Pulmonary artery endothelial cell (primary cell): Measurements from ENCODE around the gene MALL. TPM values are rescaled to one million over a fixed set of nuclear protein-coding genes. Genes with fewer than 3 reads are reported as not detected.
"Not testable (repeated sequence)": the region's sequence is repeated elsewhere in the genome, so short reads cannot be mapped to it uniquely, and the experiment has no call there.

Experiments used
- DNase-seq: peaks from one replicate; pipeline ENCODE4 v3.0.0-alpha.2; 2011; ENCODE audit warnings: low read depth, low spot score
- total RNA-seq: library from RNA; depleted of rRNA; stranded (reverse); fragments of >200 nt; gene quantifications from 2 replicates; pipeline ENCODE4 v1.2.3, GENCODE V29; 2014

The MALL gene
- total RNA-seq, 1 donor from 2014 or later: 72.2 TPM

DNA sequence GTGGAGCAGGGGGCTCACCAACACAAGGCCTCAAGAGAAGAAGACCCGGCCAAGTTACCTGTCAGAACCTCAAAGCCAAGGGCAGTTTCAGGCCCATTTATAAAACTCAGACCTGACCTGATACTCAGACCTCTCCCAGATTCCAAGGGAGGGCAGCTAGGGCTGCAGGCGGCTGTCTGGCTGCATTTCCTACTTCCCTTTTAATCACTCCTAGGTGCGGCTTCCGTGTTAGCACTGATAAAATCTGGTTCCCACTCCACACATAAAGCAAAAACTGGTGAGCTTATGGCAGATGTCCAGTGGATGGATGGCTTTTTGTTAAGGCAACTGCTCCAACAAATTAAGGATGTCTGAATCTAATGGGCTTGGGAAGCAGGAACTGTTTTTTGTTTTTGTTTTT is 63.5 kb downstream of the MALL start:
- not testable (repeated sequence) for DNase-seq

DNA sequence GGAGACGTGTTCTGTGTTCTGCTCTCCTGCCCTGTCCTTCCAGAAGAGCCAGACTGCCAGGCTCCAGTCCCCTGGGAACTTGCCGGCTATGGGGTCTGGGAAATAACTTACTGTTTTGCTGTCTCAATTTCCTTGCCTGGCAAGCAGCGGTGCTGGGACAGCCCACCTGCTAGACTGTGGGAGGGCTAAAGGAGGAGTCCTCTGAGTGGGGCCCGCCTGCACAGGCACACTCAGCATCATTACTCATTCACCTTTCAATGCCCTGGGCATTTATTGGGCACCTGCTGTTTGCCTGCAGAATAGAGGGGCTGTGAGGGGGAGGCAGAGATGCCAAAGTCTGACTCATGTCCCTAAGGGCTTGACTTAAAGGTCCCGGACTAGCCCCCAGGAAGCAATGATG is 65.4 kb downstream of the MALL start:
- DNase-seq: not testable (repeated sequence)

DNA sequence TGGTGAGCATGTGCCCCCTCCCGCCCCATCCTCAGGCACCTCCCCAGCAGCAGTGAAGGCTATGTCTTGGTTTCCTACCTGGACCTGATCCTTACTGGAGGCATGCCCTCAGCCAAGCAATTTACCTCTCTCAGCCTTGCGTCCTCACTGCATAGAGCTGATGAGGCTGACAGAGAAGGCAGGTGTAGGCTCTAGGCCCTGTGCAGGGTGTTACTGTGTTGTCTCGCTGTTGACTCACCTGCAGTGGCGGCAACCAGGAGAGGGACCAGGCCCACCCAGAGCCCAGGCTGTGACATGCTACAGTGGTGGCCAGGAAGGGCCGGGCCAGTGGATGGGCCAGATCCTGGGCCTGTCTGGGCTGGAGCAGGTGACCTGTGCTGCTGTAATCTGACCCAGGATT is 65.9 kb downstream of the MALL start:
- not testable (repeated sequence) for DNase-seq

DNA sequence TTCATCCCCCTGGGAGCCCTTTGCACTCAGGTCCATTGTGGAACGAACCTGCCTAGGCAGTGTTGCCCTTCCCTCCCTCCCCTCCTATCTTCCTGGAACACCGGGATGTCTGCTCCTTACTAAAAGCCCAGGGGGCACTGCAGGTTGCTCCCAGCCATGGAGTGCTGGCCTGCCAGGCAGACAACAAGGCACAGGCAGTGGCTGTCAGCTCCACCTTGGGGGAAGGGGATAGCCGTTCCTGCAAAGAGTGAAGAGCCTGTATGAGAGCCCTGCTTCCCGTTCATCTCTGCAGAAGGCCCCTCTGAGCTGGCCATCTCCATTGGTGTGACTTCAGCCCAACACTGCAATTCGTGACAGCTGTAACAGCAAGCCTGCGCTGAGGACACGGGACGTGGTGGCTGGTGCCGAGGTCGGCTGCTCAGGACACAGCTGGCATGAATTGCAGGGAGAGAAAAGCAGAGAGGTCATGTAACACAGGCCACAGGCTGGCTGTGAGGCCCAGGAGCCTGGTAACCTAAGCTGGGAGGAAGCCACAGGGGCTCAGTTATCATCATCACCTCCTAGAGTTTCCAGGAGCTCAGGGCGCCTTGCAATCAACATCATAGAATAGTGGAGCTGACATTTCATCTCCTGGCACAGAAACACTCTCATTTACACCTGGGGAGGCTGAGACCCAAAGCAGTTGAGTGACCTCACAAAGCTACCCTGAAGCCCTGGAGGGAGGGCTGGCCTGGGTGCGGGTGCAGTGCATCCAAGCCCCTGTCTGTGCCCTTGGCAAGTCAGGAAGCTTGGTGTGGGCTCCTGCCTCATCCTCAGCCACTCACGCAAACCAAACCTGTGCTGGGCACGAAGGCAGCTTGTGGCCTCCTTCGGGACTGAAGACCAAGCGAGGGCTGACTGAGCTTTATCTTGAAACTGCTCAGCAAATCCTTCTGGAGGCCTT is 67.1 kb downstream of the MALL start:
- DNase-seq: not testable (repeated sequence)

DNA sequence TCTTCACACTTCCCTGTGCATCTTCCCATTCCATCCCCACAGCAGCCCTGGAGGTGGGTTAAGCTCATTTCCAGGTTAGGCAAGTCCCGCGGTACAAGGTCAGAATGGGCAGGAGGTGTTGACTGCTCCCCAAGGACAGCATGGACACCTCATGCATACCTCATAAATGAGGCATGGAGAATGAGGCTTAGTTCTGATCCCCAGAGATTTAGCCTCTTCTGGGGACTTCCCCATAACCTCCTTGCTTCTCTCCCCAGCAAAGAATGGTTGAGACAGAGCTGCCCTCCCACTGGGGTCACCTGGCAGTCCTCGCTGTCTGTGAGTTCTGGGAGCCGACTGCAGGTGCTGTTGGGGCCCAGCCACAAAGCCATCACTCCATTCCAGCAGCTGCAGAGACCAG is 68.4 kb downstream of the MALL start:
- not testable (repeated sequence) for DNase-seq

DNA sequence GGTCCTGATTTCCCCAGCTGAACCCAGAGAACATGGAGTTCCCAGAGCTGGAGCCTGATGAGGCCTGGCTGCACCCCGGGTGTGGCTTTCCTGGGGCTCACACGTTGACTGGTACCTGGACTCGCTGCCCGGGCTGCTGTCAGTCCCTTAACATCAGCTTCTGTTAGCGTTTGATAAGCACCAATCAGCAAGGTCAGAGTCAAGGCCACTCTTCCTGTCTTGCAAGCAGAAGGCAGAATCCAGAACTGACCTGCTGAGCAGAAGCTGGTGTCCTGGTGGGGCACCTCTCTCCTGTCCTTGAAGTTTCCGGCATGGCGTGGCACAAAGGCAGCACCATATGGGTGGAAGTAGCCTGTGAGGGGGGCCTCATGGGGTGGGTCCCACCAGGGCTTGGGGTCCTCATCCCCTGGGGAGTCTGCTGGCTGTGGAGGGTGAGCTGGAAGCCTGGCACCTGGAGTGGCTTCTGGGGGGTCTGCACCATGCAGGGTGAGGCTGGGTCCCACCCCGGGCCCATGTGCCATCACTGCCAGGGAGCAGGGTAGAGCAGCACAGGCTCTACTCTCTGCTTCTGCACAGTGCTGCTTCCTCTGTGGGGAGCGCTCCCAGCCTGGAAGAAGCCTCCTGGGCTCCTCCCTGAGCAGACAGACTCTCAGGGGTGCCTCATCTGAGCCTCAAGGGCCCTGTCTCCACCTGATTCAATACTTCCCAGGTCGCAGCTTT is 73.5 kb downstream of the MALL start:
- not testable (repeated sequence) for DNase-seq

DNA sequence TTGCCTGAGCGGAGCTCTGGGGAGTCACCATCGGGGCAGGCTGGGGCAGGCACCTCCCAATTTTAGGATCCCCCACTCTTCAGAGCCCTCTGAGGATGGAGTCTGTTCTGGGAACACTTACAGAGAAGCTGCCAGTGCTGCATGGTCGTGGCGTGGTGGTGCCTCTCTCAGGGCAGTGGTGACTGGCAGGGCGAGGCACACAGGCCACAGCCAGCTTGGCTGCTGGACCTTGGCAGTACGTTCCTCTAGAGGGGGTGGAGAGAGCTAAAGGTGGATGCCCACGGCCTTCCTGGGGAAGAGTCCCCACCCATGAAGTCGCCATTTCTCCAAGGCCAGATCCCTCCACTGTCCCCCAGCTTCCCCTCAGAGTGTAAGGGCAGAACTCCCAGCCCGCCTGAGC is 78.3 kb downstream of the MALL start:
- not testable (repeated sequence) for DNase-seq

DNA sequence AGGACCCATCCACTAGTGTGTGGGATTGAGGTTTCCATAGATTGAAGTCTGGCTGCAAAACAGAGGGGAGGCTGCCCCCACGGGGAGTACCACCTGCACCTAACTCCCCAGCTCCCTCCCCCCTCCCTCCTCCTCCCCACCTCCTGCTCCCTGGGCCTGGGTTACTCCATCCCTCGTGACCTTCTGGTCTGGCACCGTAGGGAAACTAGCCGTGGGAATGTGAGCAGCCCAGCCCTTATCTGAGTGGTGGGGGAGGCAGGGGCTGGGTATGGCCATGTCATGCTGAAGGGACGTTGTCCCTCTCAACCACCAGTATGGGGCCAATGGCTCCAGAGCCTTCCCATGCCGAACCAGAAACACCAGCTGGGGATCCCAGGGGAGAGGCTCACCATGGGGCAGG is 80.2 kb downstream of the MALL start:
- not testable (repeated sequence) for DNase-seq

DNA sequence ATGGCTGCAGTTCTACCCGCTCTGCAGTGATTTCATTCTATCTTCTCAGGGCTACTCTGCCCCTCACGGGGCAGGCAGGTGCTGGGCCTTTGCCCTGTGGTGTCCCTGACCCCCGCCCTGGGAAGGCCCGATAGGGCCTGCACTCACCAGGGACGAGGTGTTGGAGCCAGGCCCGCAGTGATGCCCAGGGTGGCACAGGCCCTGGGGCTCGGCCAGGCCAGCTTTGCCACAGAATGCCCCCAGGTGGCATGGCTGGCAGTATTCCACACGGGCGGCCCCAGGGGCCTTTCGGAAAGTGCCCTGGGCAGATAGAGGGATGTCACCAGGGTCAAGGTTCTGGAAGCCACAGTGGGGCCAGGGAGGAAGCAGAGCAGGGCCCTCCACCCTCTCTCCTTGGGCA is 80.7 kb downstream of the MALL start:
- not testable (repeated sequence) for DNase-seq

Other genes with a start within 250 kb of the MALL start
- 3.3 and 7.3 TPM in 2 replicates for gene LIMS3, start 217.1 kb downstream of the MALL start, total RNA-seq
- gene NPHP1, start 89.2 kb upstream of the MALL start, total RNA-seq: 2.7 and 4.8 TPM in 2 replicates
- 55.0 and 58.2 TPM in 2 replicates for gene MTLN, start 96.7 kb upstream of the MALL start, total RNA-seq